DOHH2 (cell line): ENCODE data around the gene LATS1.
"Not testable (repeated sequence)": the region's sequence is repeated elsewhere in the genome, so short reads cannot be mapped to it uniquely, and the experiment has no call there.

Source experiments
- H3F3A ChIP-seq: fragments of 200-600 bp; sonication (generic), shearing (Covaris generic); 2 replicates; pipeline ENCODE4 v1.6.0; 2016; ENCODE audit warnings: antibody characterized with exemption, mild to moderate bottlenecking; ENCODE audit not compliant: control insufficient read depth, insufficient read depth
- H3K27ac ChIP-seq: fragments of 200-600 bp; sonication (generic); 2 replicates; pipeline ENCODE4 v1.5.1; 2014; ENCODE audit warnings: low read depth, mild to moderate bottlenecking, low read length, moderate library complexity
- H3K27me3 ChIP-seq: fragments of 200-600 bp; sonication (generic); 2 replicates; pipeline ENCODE4 v1.6.1; 2014; ENCODE audit warnings: mild to moderate bottlenecking, low read length, mixed read lengths; ENCODE audit not compliant: control insufficient read depth
- H3K36me3 ChIP-seq: fragments of 200-600 bp; sonication (generic); 2 replicates; pipeline ENCODE4 v1.6.1; 2014; ENCODE audit warnings: mild to moderate bottlenecking, low read length, moderate library complexity, mixed read lengths; ENCODE audit not compliant: control insufficient read depth
- H3K4me1 ChIP-seq: fragments of 200-600 bp; sonication (generic); 2 replicates; pipeline ENCODE4 v1.6.1; 2014; ENCODE audit warnings: mild to moderate bottlenecking, low read length, mixed read lengths; ENCODE audit not compliant: control insufficient read depth
- H3K4me2 ChIP-seq: fragments of 200-600 bp; sonication (generic); 2 replicates; pipeline ENCODE4 v1.6.0; 2014; ENCODE audit warnings: mild to moderate bottlenecking, low read length, moderate library complexity
- H3K4me3 ChIP-seq: fragments of 200-600 bp; sonication (generic); 2 replicates; pipeline ENCODE4 v1.5.1; 2014; ENCODE audit warnings: mild to moderate bottlenecking, low read length, mixed read lengths
- H3K79me2 ChIP-seq: fragments of 200-600 bp; sonication (generic); 2 replicates; pipeline ENCODE4 v1.6.1; 2014; ENCODE audit warnings: mild to moderate bottlenecking, low read length, mixed read lengths; ENCODE audit not compliant: control insufficient read depth
- H3K9me2 ChIP-seq: fragments of 200-600 bp; sonication (generic); replicated peaks from 2 replicates; pipeline ENCODE4 v1.6.1; 2014; ENCODE audit warnings: mild to moderate bottlenecking, low read length, mixed read lengths; ENCODE audit not compliant: control insufficient read depth
- H3K9me3 ChIP-seq: fragments of 200-600 bp; sonication (generic); 2 replicates; pipeline ENCODE4 v1.6.1; 2014; ENCODE audit warnings: antibody characterized with exemption, low read length, mixed read lengths; ENCODE audit not compliant: control insufficient read depth, insufficient read depth
- H4K20me1 ChIP-seq: fragments of 200-600 bp; sonication (generic); 2 replicates; pipeline ENCODE4 v1.6.0; 2014; ENCODE audit warnings: low read depth, mild to moderate bottlenecking, antibody characterized with exemption, low read length, moderate library complexity; ENCODE audit not compliant: control insufficient read depth, insufficient read depth
- CTCF ChIP-seq: fragments of 200-600 bp; sonication (generic); IDR thresholded peaks from one replicate; pipeline ENCODE4 v1.5.1; 2014; ENCODE audit warnings: antibody characterized with exemption, mild to moderate bottlenecking, low read depth, low read length; ENCODE audit not compliant: poor library complexity, severe bottlenecking
- EZH2phosphoT487 ChIP-seq: fragments of 200-600 bp; sonication (generic); IDR thresholded peaks from 2 replicates; pipeline ENCODE4 v1.6.1; 2017; ENCODE audit warnings: borderline replicate concordance, mild to moderate bottlenecking, antibody characterized with exemption, low read length, moderate library complexity, mixed read lengths

LATS1 gene

DNA sequence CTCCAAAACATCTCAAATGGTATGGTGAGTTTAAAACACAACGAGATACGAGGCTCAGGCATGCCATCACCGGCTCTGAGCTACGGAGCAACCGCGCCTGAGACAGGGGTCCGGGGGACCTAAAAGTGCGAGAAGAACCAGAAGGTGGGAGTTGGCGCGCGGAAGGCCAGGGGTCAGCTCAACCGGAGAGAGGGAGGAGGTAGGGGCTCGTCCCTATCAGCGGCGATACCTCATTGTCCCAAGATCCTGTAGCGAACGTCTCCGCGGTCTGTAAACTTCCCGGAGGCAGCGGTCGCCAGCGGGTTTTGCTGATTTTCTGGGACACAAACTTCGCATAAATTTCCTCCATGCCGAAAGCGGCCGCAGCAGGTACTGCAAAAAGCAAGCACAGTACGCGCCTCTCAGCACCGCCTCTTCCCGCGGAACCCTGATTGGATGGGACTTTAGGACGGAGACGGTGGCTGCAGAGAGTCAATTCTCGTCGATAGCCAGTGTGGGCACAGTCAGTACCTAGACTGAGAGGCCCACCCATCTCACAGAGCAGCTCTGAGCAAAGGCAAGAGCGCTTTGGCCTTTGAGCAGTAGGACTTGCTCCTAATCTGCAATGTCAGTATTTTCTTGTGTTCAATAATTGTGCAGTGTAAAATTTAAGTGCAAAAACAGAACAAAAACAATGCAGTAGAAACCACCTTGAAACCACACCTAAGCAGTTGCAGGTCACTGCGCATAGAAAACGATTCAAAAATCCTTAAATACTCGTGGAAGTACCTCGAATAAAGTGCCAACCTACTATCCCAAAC is 28.4 kb upstream of the LATS1 start, which contains the start of gene NUP43:
Gene NUP43, minus strand, starts transcription at position 383 of the 800 bp plus-strand sequence. Its CDS starts 34 bp downstream, at position 349.
- H3K9me3 ChIP-seq, result no peaks in the 10 kb centered on the region
- 0 out of 2 replicates have a peak, but pooled peaks cover 2% of the 10 kb centered on the region for H3F3A ChIP-seq
- H3K4me3 ChIP-seq, result peak within 1 kb of the TSS; percentile 97
- TF ChIP-seq CTCF, result peak; percentile 68
- no peak for TF ChIP-seq EZH2phosphoT487
- peaks cover 33% of the 10 kb centered on the region for H3K4me1 ChIP-seq
- H3K79me2 ChIP-seq, result peaks cover 58% of the 10 kb centered on the region
- peaks cover 40% of the 10 kb centered on the region for H3K36me3 ChIP-seq
- peaks cover 12% of the 10 kb centered on the region; the same call in 1 of the 2 replicates for H4K20me1 ChIP-seq
- peak within 1 kb of the TSS; percentile 70 for H3K4me2 ChIP-seq
- peak within 1 kb of the TSS; percentile 64 for H3K27ac ChIP-seq
- no peaks in the 10 kb centered on the region for H3K27me3 ChIP-seq
- H3K9me2 ChIP-seq, result no peaks in the 10 kb centered on the region

- Histone ChIP-seq H3K36me3 (peaks cover 45% of the 10 kb centered on the region), H3K4me1 (peaks cover 22% of the 10 kb centered on the region), H3K4me2 (peak overlapping the region; percentile 70), H3K4me3 (peak overlapping the region; percentile 97), H3K79me2 (peaks cover 47% of the 10 kb centered on the region)
- H3F3A ChIP-seq, H3K27ac ChIP-seq, H3K9me3 ChIP-seq, H3K9me2 ChIP-seq, H4K20me1 ChIP-seq, H3K27me3 ChIP-seq: not testable (repeated sequence)
Measured at GRCh38 chr6:149745252-149745651, 27.4 kb upstream of the LATS1 start.

- Histone ChIP-seq H3K9me3 (no peaks in the 10 kb centered on the region), H4K20me1 (no peaks in the 10 kb centered on the region), H3K27me3 (no peaks in the 10 kb centered on the region), H3K79me2 (no peaks in the 10 kb centered on the region), H3K9me2 (no peaks in the 10 kb centered on the region), H3K4me1 (no peaks in the 10 kb centered on the region), H3K4me3 (no peak overlapping the region), H3K36me3 (peaks cover 83% of the 10 kb centered on the region), H3K4me2 (no peak overlapping the region), H3F3A (no peaks in the 10 kb centered on the region), H3K27ac (no peak overlapping the region)
- no peak for TF ChIP-seq CTCF
- TF ChIP-seq EZH2phosphoT487, result no peak
Measured at GRCh38 chr6:149734915-149735314, 17.0 kb upstream of the LATS1 start.

- TF ChIP-seq CTCF (no peak), EZH2phosphoT487 (no peak)
Measured at GRCh38 chr6:149733089-149733720, 15.3 kb upstream of the LATS1 start.

More at GRCh38 chr6:149733089-149733720, 15.3 kb upstream of the LATS1 start:
- Histone ChIP-seq H3K27ac (no peak overlapping the region), H3K4me1 (no peaks in the 10 kb centered on the region), H3F3A (no peaks in the 10 kb centered on the region), H3K79me2 (no peaks in the 10 kb centered on the region), H3K36me3 (peaks cover 83% of the 10 kb centered on the region), H3K9me3 (no peaks in the 10 kb centered on the region), H3K27me3 (no peaks in the 10 kb centered on the region), H3K4me3 (no peak overlapping the region), H4K20me1 (no peaks in the 10 kb centered on the region), H3K9me2 (no peaks in the 10 kb centered on the region), H3K4me2 (no peak overlapping the region)
